ENCODE data around the gene CLEC1A.

Gene CLEC1A, protein sequence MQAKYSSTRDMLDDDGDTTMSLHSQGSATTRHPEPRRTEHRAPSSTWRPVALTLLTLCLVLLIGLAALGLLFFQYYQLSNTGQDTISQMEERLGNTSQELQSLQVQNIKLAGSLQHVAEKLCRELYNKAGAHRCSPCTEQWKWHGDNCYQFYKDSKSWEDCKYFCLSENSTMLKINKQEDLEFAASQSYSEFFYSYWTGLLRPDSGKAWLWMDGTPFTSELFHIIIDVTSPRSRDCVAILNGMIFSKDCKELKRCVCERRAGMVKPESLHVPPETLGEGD

DNA sequence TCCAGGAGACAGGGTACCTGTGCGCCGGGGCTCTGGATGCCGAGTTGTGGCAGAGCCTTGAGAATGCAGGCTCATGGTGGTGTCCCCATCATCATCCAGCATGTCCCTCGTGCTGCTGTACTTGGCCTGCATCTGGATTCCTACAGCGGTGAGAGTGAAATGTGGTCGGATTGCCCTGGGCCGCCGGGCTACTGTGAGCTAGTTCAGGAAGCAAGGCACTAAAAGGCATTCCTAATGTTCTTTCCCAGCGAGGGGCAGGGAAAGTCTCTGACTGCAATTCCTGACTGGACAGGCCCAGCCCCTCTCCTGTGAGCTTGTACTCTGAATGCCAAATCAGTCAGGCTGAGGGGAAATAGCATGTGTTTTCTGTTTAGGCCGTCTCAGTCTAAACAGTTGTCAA lies at the start of gene CLEC1A:
Gene CLEC1A, minus strand, starts transcription at position 195 of the 400 bp plus-strand sequence. Its CDS starts 63 bp downstream, at position 132.
- no peak within 1 kb of the TSS for H3K4me3 ChIP-seq (ENCODE audit: control insufficient read depth, low read depth, low read length)
- DNase-seq (ENCODE audit: low read depth) = no peak
- TF ChIP-seq, protein P1, sequence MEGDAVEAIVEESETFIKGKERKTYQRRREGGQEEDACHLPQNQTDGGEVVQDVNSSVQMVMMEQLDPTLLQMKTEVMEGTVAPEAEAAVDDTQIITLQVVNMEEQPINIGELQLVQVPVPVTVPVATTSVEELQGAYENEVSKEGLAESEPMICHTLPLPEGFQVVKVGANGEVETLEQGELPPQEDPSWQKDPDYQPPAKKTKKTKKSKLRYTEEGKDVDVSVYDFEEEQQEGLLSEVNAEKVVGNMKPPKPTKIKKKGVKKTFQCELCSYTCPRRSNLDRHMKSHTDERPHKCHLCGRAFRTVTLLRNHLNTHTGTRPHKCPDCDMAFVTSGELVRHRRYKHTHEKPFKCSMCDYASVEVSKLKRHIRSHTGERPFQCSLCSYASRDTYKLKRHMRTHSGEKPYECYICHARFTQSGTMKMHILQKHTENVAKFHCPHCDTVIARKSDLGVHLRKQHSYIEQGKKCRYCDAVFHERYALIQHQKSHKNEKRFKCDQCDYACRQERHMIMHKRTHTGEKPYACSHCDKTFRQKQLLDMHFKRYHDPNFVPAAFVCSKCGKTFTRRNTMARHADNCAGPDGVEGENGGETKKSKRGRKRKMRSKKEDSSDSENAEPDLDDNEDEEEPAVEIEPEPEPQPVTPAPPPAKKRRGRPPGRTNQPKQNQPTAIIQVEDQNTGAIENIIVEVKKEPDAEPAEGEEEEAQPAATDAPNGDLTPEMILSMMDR (conservative IDR thresholded peaks at IDR 0.05; ENCODE audit: control insufficient read depth, insufficient read depth, low read depth, low read length) = no peak

DNA sequence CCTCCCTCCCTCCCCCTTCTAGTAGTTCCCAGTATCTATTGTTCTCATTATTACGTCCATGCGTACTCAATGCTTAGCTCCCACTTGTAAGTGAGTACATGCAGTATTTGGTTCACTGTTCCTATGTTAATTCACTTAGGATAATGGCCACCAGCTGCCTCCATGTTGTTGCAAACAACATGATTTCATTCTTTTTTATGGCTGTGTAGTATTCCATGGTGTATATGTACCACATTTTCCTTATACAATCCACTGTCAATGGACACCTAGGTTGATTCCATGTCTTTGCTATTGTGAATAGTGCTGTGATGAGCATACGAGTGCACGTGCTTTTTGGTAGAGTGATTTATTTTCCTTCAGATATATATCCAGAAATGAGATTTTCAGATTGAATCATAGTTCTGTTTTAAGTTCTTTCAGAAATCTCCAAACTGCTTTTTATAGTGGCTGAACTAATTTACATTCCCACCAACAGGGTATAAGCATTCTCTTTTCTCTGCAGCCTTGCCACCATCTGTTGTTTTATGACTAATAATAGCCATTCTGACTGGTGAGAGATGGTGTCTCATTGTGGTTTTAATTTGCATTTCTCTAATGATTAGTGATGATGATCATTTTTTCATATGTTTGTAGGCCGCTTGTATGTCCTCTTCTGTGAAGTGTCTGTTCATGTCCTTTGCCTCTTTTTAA lies 49.1 kb upstream of the CLEC1A start:
- TF ChIP-seq, protein P1 (conservative IDR thresholded peaks at IDR 0.05; ENCODE audit: control insufficient read depth, insufficient read depth, low read depth, low read length) = no peak
- no peak overlapping the region for H3K4me3 ChIP-seq (ENCODE audit: control insufficient read depth, low read depth, low read length)
- no peak for DNase-seq (ENCODE audit: low read depth)

DNA sequence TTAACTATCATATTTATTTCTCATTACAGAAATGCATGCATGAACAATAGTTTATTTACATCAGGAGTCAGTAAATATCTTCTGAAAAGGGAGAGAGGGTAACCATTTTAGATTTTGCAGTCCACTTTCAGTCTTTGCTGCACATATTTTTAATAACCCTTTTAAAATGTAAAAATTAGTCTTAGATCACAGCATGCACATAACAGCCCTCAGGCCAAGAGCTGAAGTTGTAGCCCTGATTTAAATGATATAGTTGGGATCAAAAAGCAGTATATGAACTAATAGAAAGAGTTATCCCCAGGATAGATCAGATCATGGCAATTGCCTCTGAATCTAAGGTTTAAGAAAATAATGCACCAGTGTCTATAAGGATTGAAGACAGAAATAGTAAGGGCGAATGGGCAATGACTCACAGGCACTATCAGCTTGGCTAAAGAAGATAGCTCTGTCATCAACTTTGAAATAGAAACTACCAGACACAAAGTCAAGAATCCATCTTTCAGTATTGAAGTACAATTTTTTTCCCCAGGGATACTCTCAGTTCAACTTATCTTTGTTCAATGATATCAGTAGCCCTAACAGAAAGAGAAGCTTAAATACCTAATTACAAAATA lies 44.3 kb upstream of the CLEC1A start:
- DNase-seq (ENCODE audit: low read depth) = peak; percentile 5

DNA sequence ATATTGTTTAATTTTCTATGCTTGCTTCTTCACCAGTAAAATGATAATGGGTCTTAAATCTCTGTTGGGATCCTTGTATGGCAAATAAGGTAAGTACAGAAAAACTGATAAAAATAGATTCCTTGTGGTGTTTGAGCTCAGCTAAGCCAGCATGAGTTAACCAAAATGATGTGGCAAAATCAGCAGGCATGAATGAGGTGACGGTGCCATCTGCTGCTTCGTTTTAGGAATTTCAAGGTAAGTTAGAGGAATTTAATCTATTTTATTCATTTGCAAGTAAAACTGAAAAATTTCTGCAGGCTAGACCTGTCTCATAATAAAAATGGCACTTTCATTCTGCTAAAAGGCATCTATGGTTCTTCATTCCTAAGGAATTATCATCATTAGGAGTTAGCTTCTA lies 41.2 kb upstream of the CLEC1A start:
- DNase-seq (ENCODE audit: low read depth) = peak; percentile 61
- TF ChIP-seq, protein P1 (conservative IDR thresholded peaks at IDR 0.05; ENCODE audit: control insufficient read depth, insufficient read depth, low read depth, low read length) = peak; percentile 45
- no peak overlapping the region for H3K4me3 ChIP-seq (ENCODE audit: control insufficient read depth, low read depth, low read length)

More for the DNA sequence above, 44.3 kb upstream of the CLEC1A start:
- no peak overlapping the region for H3K4me3 ChIP-seq (ENCODE audit: control insufficient read depth, low read depth, low read length)
- TF ChIP-seq, protein P1 (conservative IDR thresholded peaks at IDR 0.05; ENCODE audit: control insufficient read depth, insufficient read depth, low read depth, low read length) = no peak

DNA sequence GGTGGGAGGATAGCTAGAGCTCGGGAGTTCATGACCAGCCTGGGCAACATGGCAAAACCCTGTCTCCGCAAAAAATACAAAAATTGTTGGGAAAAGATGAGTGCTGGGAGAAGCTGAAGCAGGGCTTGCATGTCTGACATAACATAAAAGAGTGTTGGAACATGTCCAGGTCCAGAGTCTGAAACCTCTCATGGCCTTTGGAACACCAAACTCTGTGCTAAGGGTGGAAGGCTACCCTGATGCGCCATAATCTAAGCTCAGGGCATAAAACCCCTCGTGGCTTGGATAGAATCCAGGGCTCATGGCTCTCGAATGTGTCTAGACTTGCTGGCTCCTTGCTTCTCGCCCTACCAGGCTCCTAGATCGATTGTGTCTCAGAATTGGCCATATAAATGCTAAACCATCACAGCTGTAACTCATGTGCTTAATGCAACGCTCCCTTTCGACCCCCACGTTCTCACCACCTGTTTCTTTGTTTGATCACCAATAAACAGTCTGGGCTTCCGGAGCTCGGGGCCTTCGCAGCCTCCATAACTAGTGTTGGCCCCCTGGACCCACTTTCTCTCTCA lies 37.9 kb upstream of the CLEC1A start:
- no peak overlapping the region for H3K4me3 ChIP-seq (ENCODE audit: control insufficient read depth, low read depth, low read length)
- TF ChIP-seq, protein P1 (conservative IDR thresholded peaks at IDR 0.05; ENCODE audit: control insufficient read depth, insufficient read depth, low read depth, low read length) = no peak
- DNase-seq (ENCODE audit: low read depth) = no peak

DNA sequence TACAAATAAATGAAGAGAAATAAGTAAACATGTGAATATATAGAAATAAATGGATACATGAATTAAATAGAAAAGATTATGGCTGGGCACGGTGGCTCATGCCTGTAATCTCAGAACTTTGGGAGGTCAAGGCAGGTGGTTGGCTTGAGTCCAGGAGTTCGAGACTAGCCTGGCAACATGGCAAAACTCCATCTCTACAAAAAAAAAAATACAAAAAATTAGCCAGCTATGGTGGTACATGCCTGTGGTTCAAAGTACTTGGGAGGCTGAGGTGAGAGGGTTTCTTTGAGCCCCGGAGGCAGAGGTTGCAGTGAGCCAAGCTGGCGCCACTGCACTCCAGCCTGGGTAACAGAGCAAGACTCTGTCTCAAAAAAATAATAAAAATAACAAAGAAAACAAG lies 36.3 kb upstream of the CLEC1A start:
- no peak for DNase-seq (ENCODE audit: low read depth)
- H3K4me3 ChIP-seq (ENCODE audit: control insufficient read depth, low read depth, low read length) = no peak overlapping the region
- TF ChIP-seq, protein P1 (conservative IDR thresholded peaks at IDR 0.05; ENCODE audit: control insufficient read depth, insufficient read depth, low read depth, low read length) = no peak
